K562 (cell line): ENCODE measurements around the gene ZDHHC8. TPM values are rescaled to one million over a fixed set of nuclear protein-coding genes. Genes with fewer than 3 reads are reported as not detected.

Source experiments
- ATAC-seq: fragments of 200-7000 bp; cut with Tn5 transposase; 3 replicates; pipeline ENCODE4 v1.9.1; 2020; ENCODE audit warnings: moderate library complexity
- BruUV-seq: library from RNA; stranded (reverse); fragments of 400-500 nt; replicated peaks from 2 replicates; lab custom pipeline; 2021; lab: Mats Ljungman, UMichigan
- CTCF ChIA-PET: fragments of 300-600 bp; formaldehyde crosslinking; extraction: SDS; loops from one replicate; lab custom pipeline; 2021; ENCODE audit warnings: low intra/inter-chr PET ratio; lab: Yijun Ruan, JAX
- POLR2A ChIA-PET: fragments of 300-600, 350-650 bp; sonication (Branson Sonifier 250); formaldehyde crosslinking; extraction: SDS; loops from one replicate; lab custom pipeline; 2021; ENCODE audit warnings: antibody characterized with exemption, inconsistent platforms; lab: Yijun Ruan, JAX
- DNase-seq, 4 experiments: peaks; one replicate each; pipeline versions ENCODE4 v3.0.0 to v3.0.0-alpha.2; 2011 to 2018; ENCODE audit warnings: low spot score in 3 of 4, mixed read lengths in 3 of 4; ENCODE audit errors: extremely low read depth in 1 of 4
- FAIRE-seq: peaks from 2 replicates; lab custom pipeline; 2011; peaks lifted over from hg19 to GRCh38; lab: Jason Lieb, UNC
- H2AFZ ChIP-seq: 2 replicates; pipeline ENCODE4 v1.6.0; 2011; ENCODE audit warnings: low read depth, low read length, control low read depth, inconsistent platforms
- H3K27ac ChIP-seq: fragments of 200-600 bp; 3 replicates; pipeline ENCODE4 v1.8.0; 2011; ENCODE audit warnings: low read depth, mild to moderate bottlenecking, control low read depth, inconsistent platforms, low read length, moderate library complexity, mixed read lengths; ENCODE audit errors: extremely low read depth
- H3K27me3 ChIP-seq, 2 experiments: fragments of 300-600 bp in 1 of 2; 2 replicates in 1 of 2; 3 replicates in 1 of 2; pipeline versions ENCODE4 v1.6.0 to v1.8.0; 2011; ENCODE audit warnings: inconsistent platforms in 2 of 2, low read length in 2 of 2, mild to moderate bottlenecking in 1 of 2, mixed read lengths in 1 of 2, moderate library complexity in 1 of 2; ENCODE audit not compliant: control insufficient read depth in 2 of 2, insufficient read depth in 2 of 2
- H3K36me3 ChIP-seq: fragments of 300-600 bp; 3 replicates; pipeline ENCODE4 v1.8.0; 2011; ENCODE audit warnings: mild to moderate bottlenecking, low read length, inconsistent platforms; ENCODE audit not compliant: control insufficient read depth, insufficient read depth
- H3K4me1 ChIP-seq, 2 experiments: fragments of 200-600 bp in 1 of 2; replicated peaks in 1 of 2; 2 replicates in 1 of 2; 3 replicates in 1 of 2; pipeline versions ENCODE4 v1.5.1 to v1.8.0; 2011; ENCODE audit warnings: inconsistent platforms in 2 of 2, low read length in 2 of 2, mild to moderate bottlenecking in 1 of 2, mixed read lengths in 1 of 2, moderate library complexity in 1 of 2; ENCODE audit not compliant: control insufficient read depth in 2 of 2, insufficient read depth in 2 of 2
- H3K4me2 ChIP-seq: 2 replicates; pipeline ENCODE4 v1.6.1; 2011; ENCODE audit warnings: low read length, control low read depth, inconsistent platforms, mixed read lengths; ENCODE audit not compliant: insufficient read depth
- H3K4me3 ChIP-seq: fragments of 200-600 bp; sonication (generic), shearing (Covaris generic); 2 replicates; pipeline ENCODE4 v1.5.1; 2016; ENCODE audit warnings: control low read depth, inconsistent platforms
- H3K79me2 ChIP-seq: fragments of 200-600 bp; 3 replicates; pipeline ENCODE4 v1.8.0; 2011; ENCODE audit warnings: low read length, inconsistent platforms; ENCODE audit not compliant: control insufficient read depth, insufficient read depth
- H3K9ac ChIP-seq, 2 experiments: 2 replicates each; pipeline versions ENCODE4 v1.6.0 to v1.6.1; 2011; ENCODE audit warnings: low read depth in 2 of 2, low read length in 2 of 2, control low read depth in 1 of 2, inconsistent platforms in 1 of 2, mild to moderate bottlenecking in 1 of 2, mixed read lengths in 1 of 2; ENCODE audit not compliant: insufficient read depth in 1 of 2
- H3K9me1 ChIP-seq: one replicate; pipeline ENCODE4 v1.6.0; 2011; ENCODE audit warnings: inconsistent platforms, mild to moderate bottlenecking, low read length, moderate library complexity; ENCODE audit not compliant: control insufficient read depth, insufficient read depth
- H3K9me3 ChIP-seq: replicated peaks from 2 replicates; pipeline ENCODE4 v1.5.1; 2011; ENCODE audit warnings: low read depth, low read length, inconsistent platforms; ENCODE audit not compliant: control insufficient read depth, insufficient read depth
- H4K20me1 ChIP-seq: replicated peaks from 2 replicates; pipeline ENCODE4 v1.6.1; 2011; ENCODE audit warnings: low read length, inconsistent platforms, mixed read lengths; ENCODE audit not compliant: control insufficient read depth, insufficient read depth
- EGR1 ChIP-seq: fragments of 450-650 bp; conservative IDR thresholded peaks from 2 replicates; pipeline ENCODE4 v1.6.1; 2017; ENCODE audit warnings: mild to moderate bottlenecking
- ERF ChIP-seq: fragments of 450-650 bp; formaldehyde crosslinking; IDR thresholded peaks from 2 replicates; pipeline ENCODE4 v1.4.0; 2020; ENCODE audit warnings: mild to moderate bottlenecking, mixed read lengths
- FIP1L1 ChIP-seq: fragments of 200-400 bp; formaldehyde crosslinking; IDR thresholded peaks from 2 replicates; pipeline ENCODE4 v1.6.1; 2018; ENCODE audit warnings: mild to moderate bottlenecking, low read depth, low read length; ENCODE audit not compliant: poor library complexity, severe bottlenecking
- HNRNPL ChIP-seq: fragments of 200-400 bp; formaldehyde crosslinking; IDR thresholded peaks from 2 replicates; pipeline ENCODE4 v1.6.1; 2017; ENCODE audit warnings: low read depth, mild to moderate bottlenecking, low read length
- PCBP1 ChIP-seq: fragments of 200-400 bp; formaldehyde crosslinking; IDR thresholded peaks from 2 replicates; pipeline ENCODE4 v1.6.1; 2018; ENCODE audit warnings: mild to moderate bottlenecking, low read depth, low read length; ENCODE audit not compliant: poor library complexity, severe bottlenecking
- ZBED1 ChIP-seq: IDR thresholded peaks from 2 replicates; pipeline ENCODE4 v1.6.1; 2014
- ZC3H4 ChIP-seq: sonication (generic); formaldehyde crosslinking; IDR thresholded peaks from 2 replicates; pipeline ENCODE4 v1.9.0; 2021; ENCODE audit warnings: missing genetic modification reagents, borderline replicate concordance
- ZNF512 ChIP-seq: IDR thresholded peaks from 2 replicates; pipeline ENCODE4 v1.6.1; 2016; ENCODE audit warnings: missing genetic modification characterization, missing compliant biosample characterization
- ZSCAN29 ChIP-seq: fragments of 450-650 bp; IDR thresholded peaks from 2 replicates; pipeline ENCODE4 v1.6.1; 2017
- WGBS: fragments of 100-300 bp; shearing (Covaris generic); methylation state at CpG from one replicate; pipeline ENCODE4 v1.1.6; 2016; ENCODE audit warnings: low coverage, mixed read lengths; ENCODE audit not compliant: insufficient coverage; ENCODE audit errors: missing lambda C conversion rate; 5-methylcytosine and 5-hydroxymethylcytosine counted together
- in situ Hi-C: fragments of 300-500 bp; cut with MboI; formaldehyde crosslinking; loops from 4 replicates; pipeline ENCODE4 v1.15.0; 2018; ENCODE audit warnings: inconsistent platforms, mixed read lengths
- intact Hi-C: fragments of 100-400 bp; cut with micrococcal nuclease; formaldehyde crosslinking; loops from 2 replicates; pipeline ENCODE4 v1.14.2; 2022
- polyA plus RNA-seq, 8 experiments: library from polyadenylated mRNA; depleted of rRNA in 4 of 8; stranded (reverse) in 5 of 8; unstranded in 3 of 8; fragments of >200 nt; fragmentation: Nextera tagmentation in 2 of 8; fragmentation: Illumina TruSeq in 1 of 8; extraction: Ambion mirVana in 2 of 8; extraction: Trizol in 1 of 8; gene quantifications; 2 replicates each; pipeline versions ENCODE4 v1.2.1 to v1.2.3, GENCODE V29; 2011 to 2014; ENCODE audit warnings: inconsistent platforms in 1 of 8, missing spikeins in 1 of 8
- total RNA-seq, 7 experiments: library from RNA; depleted of rRNA in 6 of 7; stranded (reverse); fragments of >200 nt in 6 of 7; fragmentation: Illumina TruSeq in 2 of 7; extraction: Trizol in 2 of 7; gene quantifications; 2 replicates each; pipeline versions ENCODE4 v1.2.1 to v1.2.3, GENCODE V29; 2011 to 2021; ENCODE audit warnings: low replicate concordance in 1 of 7
- TF ChIP-seq, protein P1 (sequence below), 2 experiments: fragments of 150-350 bp in 1 of 2; IDR thresholded peaks; 2 replicates each; pipeline ENCODE4 v1.6.1; 2012 to 2016; ENCODE audit warnings: low read depth in 2 of 2, low read length in 2 of 2, mild to moderate bottlenecking in 1 of 2, moderate library complexity in 1 of 2
- TF ChIP-seq, protein P2 (sequence below), 2 experiments: IDR thresholded peaks; 2 replicates each; pipeline ENCODE4 v1.6.1; 2012; ENCODE audit warnings: improper control_type of control experiment in 2 of 2, low read depth in 2 of 2, low read length in 2 of 2, borderline replicate concordance in 1 of 2

Gene ZDHHC8
- total and polyA plus RNA-seq, 9 of the 15 experiments (the other 6 are each of a cell fraction or from before 2014, with no cell fraction given), result 0.04 to 109 (median 16.4) TPM

DNA sequence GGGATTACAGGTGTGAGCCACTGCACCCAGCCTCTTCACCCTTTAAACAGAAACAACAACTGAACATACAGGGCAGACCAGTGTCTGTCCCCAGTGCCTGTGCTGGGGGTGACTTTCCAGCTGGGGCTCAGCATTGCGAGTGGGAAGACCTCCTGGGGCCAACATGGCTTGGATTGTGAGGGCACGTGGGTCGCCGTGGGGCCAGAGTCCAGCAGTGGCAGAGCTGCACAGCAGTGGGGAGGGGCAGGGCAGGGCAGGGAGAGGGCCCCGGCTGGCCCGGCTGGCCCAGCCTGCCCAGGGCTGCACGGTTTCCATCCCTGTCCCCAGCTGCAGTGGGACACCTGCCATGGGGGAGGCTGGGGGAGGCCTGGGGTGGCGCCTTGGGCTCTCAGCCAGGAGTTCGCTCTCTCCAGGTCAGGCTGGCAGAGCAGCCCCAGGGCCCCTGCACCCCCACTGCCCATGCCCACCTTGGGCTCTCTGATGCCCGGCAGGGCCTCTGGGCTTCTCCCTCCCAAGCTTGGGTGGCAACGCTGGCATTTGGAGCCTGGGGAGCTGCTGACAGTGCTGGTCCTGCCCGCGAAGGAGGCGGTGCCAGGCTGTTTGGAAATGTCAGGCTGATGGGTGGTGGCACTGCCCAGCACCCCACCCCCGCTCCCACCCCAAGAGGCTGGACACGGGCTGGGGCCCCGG, 49.7 kb downstream of the ZDHHC8 start (continued):
- TF ChIP-seq HNRNPL, result peak; percentile 75; the same call in 1 of the 2 replicates

DNA sequence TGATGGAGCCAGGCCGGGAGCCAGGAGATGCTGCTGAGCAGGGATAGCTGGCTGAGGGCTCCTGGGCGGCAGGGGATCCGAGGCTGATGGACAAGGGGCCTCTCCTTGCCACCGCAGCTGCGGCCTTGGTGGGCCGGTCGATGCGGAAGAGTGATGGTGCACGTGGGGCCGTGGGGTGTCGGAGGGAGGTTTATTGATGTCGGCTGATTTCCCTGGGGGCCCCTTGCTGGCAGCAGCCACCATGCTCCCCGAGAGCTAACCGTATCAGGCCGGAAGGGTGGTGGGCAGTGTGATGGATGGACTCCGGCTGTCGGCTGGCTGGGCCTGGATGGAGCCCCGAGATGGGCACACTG, 50.3 kb downstream of the ZDHHC8 start:
- H2AFZ ChIP-seq, result no peak overlapping the region
- no peak overlapping the region for H3K4me2 ChIP-seq
- H3K4me3 ChIP-seq, result no peak overlapping the region
- CTCF ChIA-PET, result no interaction called here
- 0 out of 4 replicates have a peak overlapping the region, but pooled peaks of 1 of the 2 experiments have one; percentile 3 for H3K9ac ChIP-seq
- WGBS, result 10% methylated on average over 18 of the region's 18 CpGs
- in situ Hi-C loops, result no loop called here
- H3K79me2 ChIP-seq, result no peaks in the 10 kb centered on the region
- peaks cover 58% of the 10 kb centered on the region for H4K20me1 ChIP-seq
- H3K9me3 ChIP-seq, result no peaks in the 10 kb centered on the region
- POLR2A ChIA-PET, result interaction anchor here (0.6 to 1.8 kb wide), 9 partner anchors 9 to 103 kb away, joined by 3 to 11 read pairs (median 4); no protein-coding TSS in a partner anchor
- no TSS peak for BruUV-seq
- DNase-seq (no peak), FAIRE-seq (no peak), ATAC-seq (no peak)
- no peaks in the 10 kb centered on the region for H3K9me1 ChIP-seq
- H3K36me3 ChIP-seq, result no peaks in the 10 kb centered on the region
- peaks cover 0 to 56% of the 10 kb centered on the region in 2 experiments; a peak in 1 of 5 replicates for H3K4me1 ChIP-seq
- intact Hi-C loops, result no loop called here
- peaks cover 56 to 80% of the 10 kb centered on the region in 2 experiments; a peak in 4 of 5 replicates for H3K27me3 ChIP-seq
- no peak overlapping the region for H3K27ac ChIP-seq
- TF ChIP-seq ERF (no peak), PCBP1 (peak; percentile 10), HNRNPL (0 out of 2 replicates have a peak, but pooled peaks have one; percentile 3), EGR1 (no peak), ZC3H4 (CRISPR knock-in tag) (peak; percentile 75; the same call in 1 of the 2 replicates), FIP1L1 (no peak), ZSCAN29 (no peak), ZNF512 (tag) (no peak), ZBED1 (0 out of 2 replicates have a peak, but pooled peaks have one; percentile 4)
- TF ChIP-seq, protein P1, sequence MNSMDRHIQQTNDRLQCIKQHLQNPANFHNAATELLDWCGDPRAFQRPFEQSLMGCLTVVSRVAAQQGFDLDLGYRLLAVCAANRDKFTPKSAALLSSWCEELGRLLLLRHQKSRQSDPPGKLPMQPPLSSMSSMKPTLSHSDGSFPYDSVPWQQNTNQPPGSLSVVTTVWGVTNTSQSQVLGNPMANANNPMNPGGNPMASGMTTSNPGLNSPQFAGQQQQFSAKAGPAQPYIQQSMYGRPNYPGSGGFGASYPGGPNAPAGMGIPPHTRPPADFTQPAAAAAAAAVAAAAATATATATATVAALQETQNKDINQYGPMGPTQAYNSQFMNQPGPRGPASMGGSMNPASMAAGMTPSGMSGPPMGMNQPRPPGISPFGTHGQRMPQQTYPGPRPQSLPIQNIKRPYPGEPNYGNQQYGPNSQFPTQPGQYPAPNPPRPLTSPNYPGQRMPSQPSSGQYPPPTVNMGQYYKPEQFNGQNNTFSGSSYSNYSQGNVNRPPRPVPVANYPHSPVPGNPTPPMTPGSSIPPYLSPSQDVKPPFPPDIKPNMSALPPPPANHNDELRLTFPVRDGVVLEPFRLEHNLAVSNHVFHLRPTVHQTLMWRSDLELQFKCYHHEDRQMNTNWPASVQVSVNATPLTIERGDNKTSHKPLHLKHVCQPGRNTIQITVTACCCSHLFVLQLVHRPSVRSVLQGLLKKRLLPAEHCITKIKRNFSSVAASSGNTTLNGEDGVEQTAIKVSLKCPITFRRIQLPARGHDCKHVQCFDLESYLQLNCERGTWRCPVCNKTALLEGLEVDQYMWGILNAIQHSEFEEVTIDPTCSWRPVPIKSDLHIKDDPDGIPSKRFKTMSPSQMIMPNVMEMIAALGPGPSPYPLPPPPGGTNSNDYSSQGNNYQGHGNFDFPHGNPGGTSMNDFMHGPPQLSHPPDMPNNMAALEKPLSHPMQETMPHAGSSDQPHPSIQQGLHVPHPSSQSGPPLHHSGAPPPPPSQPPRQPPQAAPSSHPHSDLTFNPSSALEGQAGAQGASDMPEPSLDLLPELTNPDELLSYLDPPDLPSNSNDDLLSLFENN (IDR thresholded peaks at IDR 0.05; ENCODE audit: low read depth in 2 of 2, low read length in 2 of 2), result no peak
- TF ChIP-seq, protein P2, sequence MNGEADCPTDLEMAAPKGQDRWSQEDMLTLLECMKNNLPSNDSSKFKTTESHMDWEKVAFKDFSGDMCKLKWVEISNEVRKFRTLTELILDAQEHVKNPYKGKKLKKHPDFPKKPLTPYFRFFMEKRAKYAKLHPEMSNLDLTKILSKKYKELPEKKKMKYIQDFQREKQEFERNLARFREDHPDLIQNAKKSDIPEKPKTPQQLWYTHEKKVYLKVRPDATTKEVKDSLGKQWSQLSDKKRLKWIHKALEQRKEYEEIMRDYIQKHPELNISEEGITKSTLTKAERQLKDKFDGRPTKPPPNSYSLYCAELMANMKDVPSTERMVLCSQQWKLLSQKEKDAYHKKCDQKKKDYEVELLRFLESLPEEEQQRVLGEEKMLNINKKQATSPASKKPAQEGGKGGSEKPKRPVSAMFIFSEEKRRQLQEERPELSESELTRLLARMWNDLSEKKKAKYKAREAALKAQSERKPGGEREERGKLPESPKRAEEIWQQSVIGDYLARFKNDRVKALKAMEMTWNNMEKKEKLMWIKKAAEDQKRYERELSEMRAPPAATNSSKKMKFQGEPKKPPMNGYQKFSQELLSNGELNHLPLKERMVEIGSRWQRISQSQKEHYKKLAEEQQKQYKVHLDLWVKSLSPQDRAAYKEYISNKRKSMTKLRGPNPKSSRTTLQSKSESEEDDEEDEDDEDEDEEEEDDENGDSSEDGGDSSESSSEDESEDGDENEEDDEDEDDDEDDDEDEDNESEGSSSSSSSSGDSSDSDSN (IDR thresholded peaks at IDR 0.05; ENCODE audit: borderline replicate concordance in 1 of 2, low read depth in 2 of 2, low read length in 2 of 2), result 0 out of 4 replicates have a peak, but pooled peaks of 1 of the 2 experiments have one; percentile 37
